ENCODE data around the gene MFF. TPM values are rescaled to one million over a fixed set of nuclear protein-coding genes. Genes with fewer than 3 reads are reported as not detected.

Gene MFF
- total RNA-seq, 1 donor: 96.9 TPM

- no peak overlapping the region for H3K4me3 ChIP-seq (ENCODE audit: low read depth, low read length)
- no peak for TF ChIP-seq CTCF (IDR thresholded peaks at IDR 0.05; ENCODE audit: insufficient read depth, low read length)
- DNase-seq (ENCODE audit: low read depth): peak; percentile 97
Measured at GRCh38 chr2:227370791-227371312, 45.8 kb downstream of the MFF start.

DNA sequence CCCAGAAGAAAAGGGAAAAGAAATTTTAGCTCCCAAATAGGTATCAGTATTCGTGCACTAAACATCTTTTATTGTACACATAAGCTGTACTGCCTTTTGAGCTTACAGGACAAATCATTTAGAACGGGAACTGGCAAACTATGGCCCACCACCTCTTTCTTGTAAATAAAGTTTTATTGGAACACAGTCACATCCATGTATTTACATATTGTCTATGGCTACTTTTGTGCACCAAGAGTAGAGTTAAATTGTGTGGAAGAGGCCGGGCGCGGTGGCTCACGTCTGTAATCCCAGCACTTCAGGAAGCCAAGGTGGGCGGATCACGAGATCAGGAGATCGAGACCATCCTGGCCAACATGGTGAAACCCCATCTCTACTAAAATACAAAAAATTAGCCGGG lies 48.3 kb downstream of the MFF start:
- no peak for DNase-seq (ENCODE audit: low read depth)
- TF ChIP-seq CTCF (IDR thresholded peaks at IDR 0.05; ENCODE audit: insufficient read depth, low read length): no peak
- H3K4me3 ChIP-seq (ENCODE audit: low read depth, low read length): no peak overlapping the region

- H3K4me3 ChIP-seq (ENCODE audit: low read depth, low read length): no peak overlapping the region
- no peak for TF ChIP-seq CTCF (IDR thresholded peaks at IDR 0.05; ENCODE audit: insufficient read depth, low read length)
- peak; percentile 87 for DNase-seq (ENCODE audit: low read depth)
Measured at GRCh38 chr2:227374158-227374557, 49.1 kb downstream of the MFF start.

DNA sequence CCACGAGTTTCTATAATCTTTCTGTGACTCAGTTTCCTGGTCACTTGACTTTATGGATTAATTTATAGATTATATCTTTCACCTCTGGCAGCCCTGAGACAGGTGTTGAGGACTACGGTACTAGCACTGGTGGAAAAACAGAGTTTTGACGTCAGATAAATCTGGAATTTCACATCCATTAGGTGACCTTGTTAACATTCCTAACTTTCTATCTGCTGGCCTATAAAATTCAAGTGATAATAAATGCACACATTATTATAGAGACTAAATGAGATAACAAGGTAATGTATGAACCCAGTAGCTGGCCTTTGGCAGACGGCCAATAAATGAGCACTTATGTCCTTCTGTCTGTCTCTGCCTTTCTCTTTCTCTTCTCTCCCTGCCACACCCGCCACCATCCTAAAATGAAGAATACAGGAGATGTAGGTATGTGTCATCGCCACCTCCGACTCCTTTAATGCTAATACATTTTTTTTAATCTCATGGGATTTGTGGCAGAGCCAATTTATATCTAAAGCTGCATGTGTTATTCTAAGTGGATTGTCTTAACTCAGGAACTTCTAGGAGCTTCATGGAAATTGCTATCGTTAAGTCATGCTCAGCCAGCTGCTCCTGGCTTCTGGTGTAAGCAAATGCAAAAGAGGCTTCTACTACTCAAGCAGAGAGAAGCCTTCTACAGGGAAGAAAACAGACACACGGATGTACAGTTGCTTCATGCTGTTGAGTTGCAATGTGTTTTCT lies 51.8 kb downstream of the MFF start:
- no peak overlapping the region for H3K4me3 ChIP-seq (ENCODE audit: low read depth, low read length)
- peak; percentile 70 for DNase-seq (ENCODE audit: low read depth)
- TF ChIP-seq CTCF (IDR thresholded peaks at IDR 0.05; ENCODE audit: insufficient read depth, low read length): no peak

- H3K4me3 ChIP-seq (ENCODE audit: low read depth, low read length): no peak overlapping the region
- TF ChIP-seq CTCF (IDR thresholded peaks at IDR 0.05; ENCODE audit: insufficient read depth, low read length): no peak
- no peak for DNase-seq (ENCODE audit: low read depth)
Measured at GRCh38 chr2:227377467-227378351, 52.7 kb downstream of the MFF start.

DNA sequence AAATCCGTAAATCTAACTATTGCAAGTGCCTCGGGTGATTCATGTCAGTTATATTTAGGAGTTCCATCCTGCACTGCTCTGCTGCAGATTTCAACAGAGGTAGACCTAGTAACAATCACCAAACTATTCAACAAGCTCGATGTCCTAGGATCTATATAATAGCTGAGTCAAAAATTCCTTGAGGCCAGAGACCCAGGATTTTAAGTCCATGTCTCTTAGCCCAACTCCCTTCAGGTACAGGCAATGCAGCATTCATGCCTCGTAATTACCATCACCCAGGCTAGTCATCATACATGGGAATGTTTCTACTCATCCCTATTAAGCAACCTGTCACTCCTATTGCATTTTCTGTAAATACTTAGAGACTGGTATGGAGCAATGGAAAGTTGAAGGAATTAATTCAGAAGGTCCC lies 53.3 kb downstream of the MFF start:
- H3K4me3 ChIP-seq (ENCODE audit: low read depth, low read length): no peak overlapping the region
- no peak for TF ChIP-seq CTCF (IDR thresholded peaks at IDR 0.05; ENCODE audit: insufficient read depth, low read length)
- no peak for DNase-seq (ENCODE audit: low read depth)

Data from fibroblast of the aortic adventitia (primary cell).